GM12878 (cell line): ENCODE measurements around the gene GJA4.

Experiments
- EGR1 ChIP-seq, 2 experiments: IDR thresholded peaks; 1 replicate in 1 of 2; 2 replicates in 1 of 2; pipeline ENCODE4 v1.6.1; 2011 to 2012; ENCODE audit warnings: low read depth in 2 of 2, low read length in 2 of 2, borderline replicate concordance in 1 of 2, mild to moderate bottlenecking in 1 of 2, moderate library complexity in 1 of 2
- EP300 ChIP-seq, 2 experiments: fragments of 150-350 bp in 1 of 2; IDR thresholded peaks; 2 replicates each; pipeline ENCODE4 v1.6.1; 2011 to 2012; ENCODE audit warnings: low read depth in 2 of 2, low read length in 2 of 2, borderline replicate concordance in 1 of 2, improper control_type of control experiment in 1 of 2, inconsistent platforms in 1 of 2; ENCODE audit not compliant: control insufficient read depth in 1 of 2
- EZH2 ChIP-seq: IDR thresholded peaks from 2 replicates; pipeline ENCODE4 v1.6.1; 2012; ENCODE audit warnings: low read depth, mild to moderate bottlenecking, control low read depth, inconsistent platforms, low read length, borderline replicate concordance; ENCODE audit not compliant: control insufficient read depth
- IKZF1 ChIP-seq: fragments of 450-650 bp; conservative IDR thresholded peaks from 2 replicates; pipeline ENCODE4 v1.6.1; 2017; ENCODE audit warnings: antibody characterized with exemption, mild to moderate bottlenecking
- JUNB ChIP-seq: IDR thresholded peaks from 2 replicates; pipeline ENCODE4 v1.6.1; 2016; ENCODE audit warnings: antibody characterized with exemption, mild to moderate bottlenecking
- POLR2A ChIP-seq: IDR thresholded peaks from 2 replicates; pipeline ENCODE4 v1.6.1; 2011; ENCODE audit warnings: low read depth, mild to moderate bottlenecking, low read length
- RB1 ChIP-seq: fragments of 450-650 bp; formaldehyde crosslinking; IDR thresholded peaks from 2 replicates; pipeline ENCODE4 v1.6.1; 2017; ENCODE audit warnings: mild to moderate bottlenecking, borderline replicate concordance
- SMC3 ChIP-seq: IDR thresholded peaks from 2 replicates; pipeline ENCODE4 v1.6.1; 2011; ENCODE audit warnings: low read length, improper control_type of control experiment, borderline replicate concordance
- SREBF2 ChIP-seq: IDR thresholded peaks from 2 replicates; pipeline ENCODE4 v1.6.1; 2012; ENCODE audit warnings: mild to moderate bottlenecking, low read length
- TCF12 ChIP-seq: IDR thresholded peaks from 2 replicates; pipeline ENCODE4 v1.6.1; 2011; ENCODE audit warnings: low read depth, mild to moderate bottlenecking, low read length
- TF ChIP-seq, protein P1 (sequence below): IDR thresholded peaks from 2 replicates; pipeline ENCODE4 v1.6.1; 2012; ENCODE audit warnings: low read length, inconsistent platforms
- TF ChIP-seq, protein P2 (sequence below): fragments of 450-650 bp; IDR thresholded peaks from 2 replicates; pipeline ENCODE4 v1.6.1; 2016; ENCODE audit warnings: mild to moderate bottlenecking, moderate library complexity, borderline replicate concordance
- TF ChIP-seq, protein P3 (sequence below), 3 experiments: IDR thresholded peaks in 2 of 3; conservative IDR thresholded peaks in 1 of 3; 2 replicates each; pipeline ENCODE4 v1.5.1; 2011; ENCODE audit warnings: low read depth in 3 of 3, low read length in 3 of 3, mild to moderate bottlenecking in 3 of 3, control low read depth in 2 of 3, moderate library complexity in 2 of 3, inconsistent platforms in 1 of 3, mixed read lengths in 1 of 3; ENCODE audit not compliant: control insufficient read depth in 2 of 3, insufficient read depth in 1 of 3; ENCODE audit errors: extremely low read depth in 1 of 3

DNA sequence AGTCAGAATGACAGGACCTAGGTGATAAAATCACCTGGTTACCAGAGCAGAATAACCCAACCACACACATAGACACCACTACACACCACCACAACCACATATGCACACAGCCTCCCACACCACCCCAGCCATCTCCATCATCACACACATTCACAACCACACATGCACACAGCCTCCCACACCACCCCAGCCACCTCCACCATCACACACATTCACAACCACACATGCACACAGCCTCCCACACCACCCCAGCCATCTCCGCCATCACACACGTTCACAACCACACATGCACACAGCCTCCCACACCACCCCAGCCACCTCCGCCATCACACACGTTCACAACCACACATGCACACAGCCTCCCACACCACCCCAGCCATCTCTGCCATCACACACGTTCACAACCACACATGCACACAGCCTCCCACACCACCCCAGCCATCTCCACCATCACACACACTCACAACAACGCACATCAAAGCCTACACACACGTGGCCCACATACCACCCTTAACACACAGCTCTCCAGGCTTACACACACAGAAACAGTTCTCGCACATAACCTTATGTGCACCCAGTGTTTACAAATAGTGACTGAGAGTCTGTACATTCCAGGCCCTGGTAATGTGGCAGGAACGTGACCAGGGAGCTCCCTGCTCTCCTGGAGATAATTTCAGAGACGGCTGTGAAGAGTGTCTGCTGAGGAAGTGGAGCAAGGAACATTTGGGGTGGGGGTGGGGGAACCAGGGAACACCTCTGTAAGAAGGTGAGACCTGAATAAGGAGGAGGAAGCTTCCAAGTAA lies 15.1 kb upstream of the GJA4 start:
- TF ChIP-seq EZH2 = no peak
- TF ChIP-seq, protein P1, sequence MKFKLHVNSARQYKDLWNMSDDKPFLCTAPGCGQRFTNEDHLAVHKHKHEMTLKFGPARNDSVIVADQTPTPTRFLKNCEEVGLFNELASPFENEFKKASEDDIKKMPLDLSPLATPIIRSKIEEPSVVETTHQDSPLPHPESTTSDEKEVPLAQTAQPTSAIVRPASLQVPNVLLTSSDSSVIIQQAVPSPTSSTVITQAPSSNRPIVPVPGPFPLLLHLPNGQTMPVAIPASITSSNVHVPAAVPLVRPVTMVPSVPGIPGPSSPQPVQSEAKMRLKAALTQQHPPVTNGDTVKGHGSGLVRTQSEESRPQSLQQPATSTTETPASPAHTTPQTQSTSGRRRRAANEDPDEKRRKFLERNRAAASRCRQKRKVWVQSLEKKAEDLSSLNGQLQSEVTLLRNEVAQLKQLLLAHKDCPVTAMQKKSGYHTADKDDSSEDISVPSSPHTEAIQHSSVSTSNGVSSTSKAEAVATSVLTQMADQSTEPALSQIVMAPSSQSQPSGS = no peak
- TF ChIP-seq, protein P2, sequence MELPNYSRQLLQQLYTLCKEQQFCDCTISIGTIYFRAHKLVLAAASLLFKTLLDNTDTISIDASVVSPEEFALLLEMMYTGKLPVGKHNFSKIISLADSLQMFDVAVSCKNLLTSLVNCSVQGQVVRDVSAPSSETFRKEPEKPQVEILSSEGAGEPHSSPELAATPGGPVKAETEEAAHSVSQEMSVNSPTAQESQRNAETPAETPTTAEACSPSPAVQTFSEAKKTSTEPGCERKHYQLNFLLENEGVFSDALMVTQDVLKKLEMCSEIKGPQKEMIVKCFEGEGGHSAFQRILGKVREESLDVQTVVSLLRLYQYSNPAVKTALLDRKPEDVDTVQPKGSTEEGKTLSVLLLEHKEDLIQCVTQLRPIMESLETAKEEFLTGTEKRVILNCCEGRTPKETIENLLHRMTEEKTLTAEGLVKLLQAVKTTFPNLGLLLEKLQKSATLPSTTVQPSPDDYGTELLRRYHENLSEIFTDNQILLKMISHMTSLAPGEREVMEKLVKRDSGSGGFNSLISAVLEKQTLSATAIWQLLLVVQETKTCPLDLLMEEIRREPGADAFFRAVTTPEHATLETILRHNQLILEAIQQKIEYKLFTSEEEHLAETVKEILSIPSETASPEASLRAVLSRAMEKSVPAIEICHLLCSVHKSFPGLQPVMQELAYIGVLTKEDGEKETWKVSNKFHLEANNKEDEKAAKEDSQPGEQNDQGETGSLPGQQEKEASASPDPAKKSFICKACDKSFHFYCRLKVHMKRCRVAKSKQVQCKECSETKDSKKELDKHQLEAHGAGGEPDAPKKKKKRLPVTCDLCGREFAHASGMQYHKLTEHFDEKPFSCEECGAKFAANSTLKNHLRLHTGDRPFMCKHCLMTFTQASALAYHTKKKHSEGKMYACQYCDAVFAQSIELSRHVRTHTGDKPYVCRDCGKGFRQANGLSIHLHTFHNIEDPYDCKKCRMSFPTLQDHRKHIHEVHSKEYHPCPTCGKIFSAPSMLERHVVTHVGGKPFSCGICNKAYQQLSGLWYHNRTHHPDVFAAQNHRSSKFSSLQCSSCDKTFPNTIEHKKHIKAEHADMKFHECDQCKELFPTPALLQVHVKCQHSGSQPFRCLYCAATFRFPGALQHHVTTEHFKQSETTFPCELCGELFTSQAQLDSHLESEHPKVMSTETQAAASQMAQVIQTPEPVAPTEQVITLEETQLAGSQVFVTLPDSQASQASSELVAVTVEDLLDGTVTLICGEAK = no peak
- no peak for TF ChIP-seq TCF12
- no peak for TF ChIP-seq EP300 (IDR thresholded peaks at IDR 0.05; ENCODE audit: borderline replicate concordance in 1 of 2, control insufficient read depth in 1 of 2, low read depth in 2 of 2, low read length in 2 of 2)
- TF ChIP-seq IKZF1 = no peak
- no peak for TF ChIP-seq RB1
- TF ChIP-seq, protein P3, sequence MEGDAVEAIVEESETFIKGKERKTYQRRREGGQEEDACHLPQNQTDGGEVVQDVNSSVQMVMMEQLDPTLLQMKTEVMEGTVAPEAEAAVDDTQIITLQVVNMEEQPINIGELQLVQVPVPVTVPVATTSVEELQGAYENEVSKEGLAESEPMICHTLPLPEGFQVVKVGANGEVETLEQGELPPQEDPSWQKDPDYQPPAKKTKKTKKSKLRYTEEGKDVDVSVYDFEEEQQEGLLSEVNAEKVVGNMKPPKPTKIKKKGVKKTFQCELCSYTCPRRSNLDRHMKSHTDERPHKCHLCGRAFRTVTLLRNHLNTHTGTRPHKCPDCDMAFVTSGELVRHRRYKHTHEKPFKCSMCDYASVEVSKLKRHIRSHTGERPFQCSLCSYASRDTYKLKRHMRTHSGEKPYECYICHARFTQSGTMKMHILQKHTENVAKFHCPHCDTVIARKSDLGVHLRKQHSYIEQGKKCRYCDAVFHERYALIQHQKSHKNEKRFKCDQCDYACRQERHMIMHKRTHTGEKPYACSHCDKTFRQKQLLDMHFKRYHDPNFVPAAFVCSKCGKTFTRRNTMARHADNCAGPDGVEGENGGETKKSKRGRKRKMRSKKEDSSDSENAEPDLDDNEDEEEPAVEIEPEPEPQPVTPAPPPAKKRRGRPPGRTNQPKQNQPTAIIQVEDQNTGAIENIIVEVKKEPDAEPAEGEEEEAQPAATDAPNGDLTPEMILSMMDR (IDR thresholded peaks at IDR 0.05 in 2 of 3, conservative IDR thresholded peaks at IDR 0.05 in 1 of 3; ENCODE audit: control insufficient read depth in 2 of 3, extremely low read depth in 1 of 3, insufficient read depth in 1 of 3, low read depth in 3 of 3, low read length in 3 of 3) = no peak
- TF ChIP-seq EGR1 (IDR thresholded peaks at IDR 0.05; ENCODE audit: borderline replicate concordance in 1 of 2, low read depth in 2 of 2, low read length in 2 of 2) = no peak
- no peak for TF ChIP-seq POLR2A
- TF ChIP-seq JUNB = no peak
- TF ChIP-seq SMC3 = no peak
- TF ChIP-seq SREBF2 = no peak
